Measurements from ENCODE around the gene CD3E. TPM values are rescaled to one million over a fixed set of nuclear protein-coding genes. Genes with fewer than 3 reads are reported as not detected.
"Not testable (repeated sequence)": the region's sequence is repeated elsewhere in the genome, so short reads cannot be mapped to it uniquely, and the experiment has no call there.

Gene CD3E
- total and polyA plus RNA-seq, 2 of the 13 experiments (the other 11 are each of a cell fraction or from before 2014, with no cell fraction given): not detected

- TF ChIP-seq PAXIP1 (CRISPR knock-in tag; conservative IDR thresholded peaks at IDR 0.05): no peak
- no peak for TF ChIP-seq PTBP1 (IDR thresholded peaks at IDR 0.05; ENCODE audit: low read depth, low read length, poor library complexity, severe bottlenecking)
- TF ChIP-seq NFE2L2 (IDR thresholded peaks at IDR 0.05; ENCODE audit: low read length): no peak
Measured at GRCh38 chr11:118306556-118306955, 2.0 kb downstream of the CD3E start (continued).

- peaks cover 2 to 42% of the 10 kb centered on the region in 2 experiments; a peak in 4 of 5 replicates for H3K27me3 ChIP-seq (ENCODE audit: control insufficient read depth in 1 of 2, insufficient read depth in 2 of 2, low read length in 2 of 2)
- H3K4me1 ChIP-seq (ENCODE audit: insufficient read depth, low read length); H3K4me3 ChIP-seq (replicated peaks in 1 of 3; ENCODE audit: insufficient read depth in 1 of 3, low read depth in 2 of 3, low read length in 3 of 3); in situ Hi-C loops (cut with HindIII; ENCODE audit: extremely low pct_ligation_motif_present, low pct_unique_long_range_greater_than_20kb); FAIRE-seq; H3K9me3 ChIP-seq (ENCODE audit: low read length); H4K20me1 ChIP-seq (ENCODE audit: insufficient read depth, low read length); H3K27ac ChIP-seq (ENCODE audit: extremely low read length, insufficient read depth, low read length); H2AFZ ChIP-seq (ENCODE audit: low read length); H3K9ac ChIP-seq (ENCODE audit: insufficient read depth, low read depth, low read length); DNase-seq (ENCODE audit: low spot score); intact Hi-C loops (cut with micrococcal nuclease; ENCODE audit: unreplicated experiment); H3K4me2 ChIP-seq (ENCODE audit: low read depth, low read length); POLR2A ChIA-PET; H3K36me3 ChIP-seq (replicated peaks in 1 of 2; ENCODE audit: control insufficient read depth in 1 of 2, insufficient read depth in 2 of 2, low read length in 2 of 2); H3K79me2 ChIP-seq (ENCODE audit: insufficient read depth, low read length); CTCF ChIA-PET (ENCODE audit: low intra/inter-chr PET ratio, low total read pairs); ATAC-seq; BruUV-seq (replicated peaks): not testable (repeated sequence)
- 22% methylated on average over 5 of the region's 5 CpGs for WGBS (ENCODE audit: low lambda C conversion rate)
Measured at GRCh38 chr11:118308995-118309528, 4.5 kb downstream of the CD3E start.
